Measurements from ENCODE around the gene TCL1B. TPM values are rescaled to one million over a fixed set of nuclear protein-coding genes. Genes with fewer than 3 reads are reported as not detected.
"Not testable (repeated sequence)": the region's sequence is repeated elsewhere in the genome, so short reads cannot be mapped to it uniquely, and the experiment has no call there.

Gene TCL1B
- polyA plus RNA-seq, 1 donor (not counting 4 experiments of a cell fraction or from before 2014, with no cell fraction given) = not detected

DNA sequence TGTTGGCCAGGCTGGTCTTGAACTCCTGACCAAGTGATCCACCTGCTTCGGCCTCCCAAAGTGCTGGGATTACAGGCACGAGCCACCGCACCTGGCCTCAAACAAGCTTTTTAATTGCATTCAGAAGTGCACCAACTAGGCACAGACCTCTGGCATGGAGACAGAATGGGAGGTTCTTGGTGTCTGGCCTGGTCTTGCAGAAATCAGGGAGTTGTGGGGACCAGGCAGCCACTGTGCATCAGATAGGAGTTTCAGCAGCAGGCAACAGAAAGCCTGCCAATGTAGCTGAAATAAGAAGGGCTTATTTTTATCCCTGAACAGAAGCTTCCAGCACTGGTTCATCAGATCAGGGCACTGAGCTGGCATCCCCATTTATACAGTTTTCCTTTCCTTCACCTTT is 22.2 kb upstream of the TCL1B start:
- Histone ChIP-seq H3K9me3 (ENCODE audit: control insufficient read depth, low read depth, low read length) (no peaks in the 10 kb centered on the region), H3K4me3 (ENCODE audit: control insufficient read depth in 2 of 3, extremely low read depth in 1 of 3, insufficient read depth in 2 of 3, low read depth in 1 of 3, low read length in 3 of 3) (no peak overlapping the region), H3K9ac (ENCODE audit: control insufficient read depth, extremely low read depth, insufficient read depth, low read length) (no peak overlapping the region), H3K4me1 (ENCODE audit: control insufficient read depth, extremely low read depth, insufficient read depth, low read length) (no peaks in the 10 kb centered on the region), H3K79me2 (ENCODE audit: control insufficient read depth, insufficient read depth, low read length) (no peaks in the 10 kb centered on the region), H3K9me1 (ENCODE audit: control insufficient read depth, extremely low read depth, insufficient read depth, low read length) (no peaks in the 10 kb centered on the region), H3K4me2 (ENCODE audit: control insufficient read depth, extremely low read depth, insufficient read depth, low read depth, low read length) (no peak overlapping the region), H3K36me3 (ENCODE audit: control insufficient read depth in 2 of 2, extremely low read depth in 1 of 2, insufficient read depth in 2 of 2, low read length in 2 of 2) (no peaks in the 10 kb centered on the region), H3K27ac (ENCODE audit: control insufficient read depth, insufficient read depth, low read length) (no peak overlapping the region), H3K27me3 (ENCODE audit: control insufficient read depth, extremely low read depth, insufficient read depth, low read length) (peaks cover 12% of the 10 kb centered on the region), H4K20me1 (ENCODE audit: control insufficient read depth, extremely low read depth, insufficient read depth, low read length) (no peaks in the 10 kb centered on the region), H2AFZ (ENCODE audit: control insufficient read depth, low read length) (no peak overlapping the region)
- DNase-seq (ENCODE audit: low read depth, low spot score) = no peak
- dilution Hi-C loops (cut with MboI; ENCODE audit: extremely low pct_ligation_motif_present, low sequenced_read_pairs) = no loop called here
- no peak for FAIRE-seq
- TF ChIP-seq EZH2 (IDR thresholded peaks at IDR 0.05; ENCODE audit: low read length) = no peak
- TF ChIP-seq, protein P1, sequence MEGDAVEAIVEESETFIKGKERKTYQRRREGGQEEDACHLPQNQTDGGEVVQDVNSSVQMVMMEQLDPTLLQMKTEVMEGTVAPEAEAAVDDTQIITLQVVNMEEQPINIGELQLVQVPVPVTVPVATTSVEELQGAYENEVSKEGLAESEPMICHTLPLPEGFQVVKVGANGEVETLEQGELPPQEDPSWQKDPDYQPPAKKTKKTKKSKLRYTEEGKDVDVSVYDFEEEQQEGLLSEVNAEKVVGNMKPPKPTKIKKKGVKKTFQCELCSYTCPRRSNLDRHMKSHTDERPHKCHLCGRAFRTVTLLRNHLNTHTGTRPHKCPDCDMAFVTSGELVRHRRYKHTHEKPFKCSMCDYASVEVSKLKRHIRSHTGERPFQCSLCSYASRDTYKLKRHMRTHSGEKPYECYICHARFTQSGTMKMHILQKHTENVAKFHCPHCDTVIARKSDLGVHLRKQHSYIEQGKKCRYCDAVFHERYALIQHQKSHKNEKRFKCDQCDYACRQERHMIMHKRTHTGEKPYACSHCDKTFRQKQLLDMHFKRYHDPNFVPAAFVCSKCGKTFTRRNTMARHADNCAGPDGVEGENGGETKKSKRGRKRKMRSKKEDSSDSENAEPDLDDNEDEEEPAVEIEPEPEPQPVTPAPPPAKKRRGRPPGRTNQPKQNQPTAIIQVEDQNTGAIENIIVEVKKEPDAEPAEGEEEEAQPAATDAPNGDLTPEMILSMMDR (optimal IDR thresholded peaks at IDR 0.05 in 1 of 3, IDR thresholded peaks at IDR 0.05 in 1 of 3, conservative IDR thresholded peaks at IDR 0.05 in 1 of 3; ENCODE audit: extremely low read depth in 1 of 3, insufficient read depth in 2 of 3, low read length in 3 of 3) = no peak

DNA sequence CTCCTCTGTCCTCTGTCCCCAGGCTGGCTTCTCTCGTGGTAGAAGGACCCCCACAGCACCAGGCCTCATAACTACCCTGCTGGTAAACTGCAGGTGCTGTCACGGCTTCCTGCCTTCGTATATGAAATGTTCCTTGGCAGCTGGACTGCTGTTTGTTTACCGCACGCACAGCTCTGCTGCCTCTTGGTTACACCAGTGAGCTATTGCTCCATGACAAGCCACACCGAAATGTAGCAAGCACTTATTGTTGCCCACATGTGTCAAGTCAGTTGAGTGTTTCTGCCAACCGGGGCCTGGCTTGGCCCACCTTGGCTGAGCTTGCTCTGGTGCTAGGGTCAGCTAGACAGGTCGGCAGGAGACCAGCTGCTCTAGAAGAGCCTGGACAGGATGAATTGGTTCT is 21.7 kb upstream of the TCL1B start:
- DNase-seq (ENCODE audit: low read depth, low spot score) (no peak), FAIRE-seq (no peak)
- peaks cover 12% of the 10 kb centered on the region for H3K27me3 ChIP-seq (ENCODE audit: control insufficient read depth, extremely low read depth, insufficient read depth, low read length)
- H3K4me3 ChIP-seq (ENCODE audit: control insufficient read depth in 2 of 3, extremely low read depth in 1 of 3, insufficient read depth in 2 of 3, low read depth in 1 of 3, low read length in 3 of 3) = no peak overlapping the region
- H3K4me2 ChIP-seq (ENCODE audit: control insufficient read depth, extremely low read depth, insufficient read depth, low read depth, low read length) = no peak overlapping the region
- H3K9ac ChIP-seq (ENCODE audit: control insufficient read depth, extremely low read depth, insufficient read depth, low read length) = no peak overlapping the region
- H4K20me1 ChIP-seq (ENCODE audit: control insufficient read depth, extremely low read depth, insufficient read depth, low read length) = no peaks in the 10 kb centered on the region
- no peak overlapping the region for H3K27ac ChIP-seq (ENCODE audit: control insufficient read depth, insufficient read depth, low read length)
- H3K9me3 ChIP-seq (ENCODE audit: control insufficient read depth, low read depth, low read length) = no peaks in the 10 kb centered on the region
- no peak for TF ChIP-seq EZH2 (IDR thresholded peaks at IDR 0.05; ENCODE audit: low read length)
- TF ChIP-seq, protein P1 (optimal IDR thresholded peaks at IDR 0.05 in 1 of 3, IDR thresholded peaks at IDR 0.05 in 1 of 3, conservative IDR thresholded peaks at IDR 0.05 in 1 of 3; ENCODE audit: extremely low read depth in 1 of 3, insufficient read depth in 2 of 3, low read length in 3 of 3) = no peak
- no peaks in the 10 kb centered on the region for H3K4me1 ChIP-seq (ENCODE audit: control insufficient read depth, extremely low read depth, insufficient read depth, low read length)
- H3K9me1 ChIP-seq (ENCODE audit: control insufficient read depth, extremely low read depth, insufficient read depth, low read length) = no peaks in the 10 kb centered on the region
- H3K36me3 ChIP-seq (ENCODE audit: control insufficient read depth in 2 of 2, extremely low read depth in 1 of 2, insufficient read depth in 2 of 2, low read length in 2 of 2) = no peaks in the 10 kb centered on the region
- H2AFZ ChIP-seq (ENCODE audit: control insufficient read depth, low read length) = no peak overlapping the region
- no peaks in the 10 kb centered on the region for H3K79me2 ChIP-seq (ENCODE audit: control insufficient read depth, insufficient read depth, low read length)
- dilution Hi-C loops (cut with MboI; ENCODE audit: extremely low pct_ligation_motif_present, low sequenced_read_pairs) = no loop called here

DNA sequence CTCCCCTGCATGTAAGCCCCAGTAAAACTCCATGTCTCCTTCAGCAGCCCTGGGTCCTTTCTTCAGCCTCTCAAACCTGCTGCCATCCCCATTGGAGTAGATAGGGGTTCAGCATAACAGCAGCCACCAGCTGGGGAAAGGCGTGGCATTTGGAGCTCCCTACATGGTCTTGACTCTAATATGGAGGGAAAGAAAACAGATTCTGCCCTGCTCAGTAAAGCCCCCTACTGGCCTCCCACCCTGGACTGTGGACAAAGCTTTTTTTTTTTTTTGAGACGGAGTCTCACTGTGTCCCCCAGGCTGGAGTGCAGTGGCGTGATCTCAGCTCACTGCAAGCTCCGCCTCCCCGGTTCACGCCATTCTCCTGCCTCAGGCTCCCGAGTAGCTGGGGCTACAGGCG is 20.7 kb upstream of the TCL1B start:
- H4K20me1 ChIP-seq (ENCODE audit: control insufficient read depth, extremely low read depth, insufficient read depth, low read length); H3K4me3 ChIP-seq (ENCODE audit: control insufficient read depth in 2 of 3, extremely low read depth in 1 of 3, insufficient read depth in 2 of 3, low read depth in 1 of 3, low read length in 3 of 3); H2AFZ ChIP-seq (ENCODE audit: control insufficient read depth, low read length); H3K9me1 ChIP-seq (ENCODE audit: control insufficient read depth, extremely low read depth, insufficient read depth, low read length); H3K79me2 ChIP-seq (ENCODE audit: control insufficient read depth, insufficient read depth, low read length); H3K4me1 ChIP-seq (ENCODE audit: control insufficient read depth, extremely low read depth, insufficient read depth, low read length); FAIRE-seq; H3K36me3 ChIP-seq (ENCODE audit: control insufficient read depth in 2 of 2, extremely low read depth in 1 of 2, insufficient read depth in 2 of 2, low read length in 2 of 2); H3K9ac ChIP-seq (ENCODE audit: control insufficient read depth, extremely low read depth, insufficient read depth, low read length); H3K27ac ChIP-seq (ENCODE audit: control insufficient read depth, insufficient read depth, low read length); H3K4me2 ChIP-seq (ENCODE audit: control insufficient read depth, extremely low read depth, insufficient read depth, low read depth, low read length); H3K27me3 ChIP-seq (ENCODE audit: control insufficient read depth, extremely low read depth, insufficient read depth, low read length); DNase-seq (ENCODE audit: low read depth, low spot score); dilution Hi-C loops (cut with MboI; ENCODE audit: extremely low pct_ligation_motif_present, low sequenced_read_pairs); H3K9me3 ChIP-seq (ENCODE audit: control insufficient read depth, low read depth, low read length): not testable (repeated sequence)
